Amygdala (tissue), 56 donors: ENCODE data around the gene MROH8.
"Not testable (repeated sequence)": the region's sequence is repeated elsewhere in the genome, so short reads cannot be mapped to it uniquely, and the experiment has no call there.

Experiments used
- DNase-seq, 56 donors: peaks; one replicate each; lab custom pipeline; 2025; lab: John Stamatoyannopoulos, UW

The MROH8 gene

GRCh38 chr20:37161830-37162549, 17.4 kb downstream of the MROH8 start:
- no peak for DNase-seq

DNA sequence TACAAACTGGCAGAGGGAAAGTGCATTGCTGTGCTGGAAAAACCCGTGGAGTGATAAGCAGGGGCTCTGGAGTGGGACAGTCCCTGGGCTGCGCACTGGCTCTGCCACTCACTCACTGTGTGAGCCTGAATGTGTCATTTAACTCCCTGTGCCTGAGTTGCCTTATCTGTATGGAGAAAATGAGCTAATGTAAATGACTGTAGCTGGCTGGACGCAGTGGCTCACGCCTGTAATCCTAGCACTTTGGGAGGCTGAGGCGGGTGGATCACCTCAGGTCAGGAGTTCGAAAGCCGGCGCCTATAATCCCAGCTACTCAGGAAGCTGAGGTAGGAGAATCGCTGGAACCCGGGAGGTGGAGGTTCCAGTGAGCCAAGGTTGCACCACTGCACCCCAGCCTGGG, 18.7 kb downstream of the MROH8 start:
- DNase-seq = no peak

DNA sequence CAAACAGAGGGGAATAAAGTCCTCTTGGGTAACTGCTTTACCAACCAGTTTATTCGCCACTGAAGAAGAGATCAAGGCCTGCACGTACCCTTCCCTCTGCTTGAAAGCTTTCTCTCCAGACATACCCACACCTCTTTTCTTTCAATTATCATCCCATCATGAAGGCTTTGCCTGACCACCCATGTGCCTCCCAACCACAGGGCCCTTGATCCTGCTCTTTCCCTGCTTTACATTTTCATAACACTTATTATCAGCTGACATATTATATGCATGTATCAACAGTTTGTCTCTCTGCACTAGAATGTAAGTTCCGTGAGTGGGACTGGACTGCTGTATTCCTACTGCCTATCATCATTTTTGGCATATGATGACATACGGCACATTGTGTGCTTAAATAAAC, 21.1 kb downstream of the MROH8 start:
- DNase-seq = no peak

DNA sequence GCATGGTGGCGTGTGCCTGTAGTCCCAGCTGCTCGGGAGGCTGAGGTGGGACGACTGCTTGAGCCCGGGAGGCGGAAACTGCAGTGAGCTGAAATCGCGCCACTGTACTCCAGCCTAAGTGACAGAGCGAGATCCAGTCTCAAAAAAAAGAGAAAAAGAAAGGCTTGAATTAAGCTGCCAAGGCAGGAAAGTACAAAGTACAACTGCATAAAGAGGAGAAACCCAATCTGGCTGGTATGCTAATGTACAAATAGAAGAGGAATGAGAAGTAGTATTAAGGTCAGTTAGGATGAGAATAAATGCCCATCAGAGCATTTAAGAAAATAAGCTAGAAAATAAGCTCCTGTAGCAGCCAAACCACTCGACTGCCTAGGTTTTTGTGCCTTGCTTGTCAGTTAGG, 23.4 kb downstream of the MROH8 start:
- DNase-seq = no peak

- DNase-seq = no peak
Observed at GRCh38 chr20:37154684-37155298, 24.6 kb downstream of the MROH8 start.

- no peak for DNase-seq
Observed at GRCh38 chr20:37152284-37152683, 27.1 kb downstream of the MROH8 start.

GRCh38 chr20:37151529-37151928, 27.8 kb downstream of the MROH8 start:
- no peak for DNase-seq

- DNase-seq = not testable (repeated sequence)
Observed at GRCh38 chr20:37150864-37151263, 28.5 kb downstream of the MROH8 start.

DNA sequence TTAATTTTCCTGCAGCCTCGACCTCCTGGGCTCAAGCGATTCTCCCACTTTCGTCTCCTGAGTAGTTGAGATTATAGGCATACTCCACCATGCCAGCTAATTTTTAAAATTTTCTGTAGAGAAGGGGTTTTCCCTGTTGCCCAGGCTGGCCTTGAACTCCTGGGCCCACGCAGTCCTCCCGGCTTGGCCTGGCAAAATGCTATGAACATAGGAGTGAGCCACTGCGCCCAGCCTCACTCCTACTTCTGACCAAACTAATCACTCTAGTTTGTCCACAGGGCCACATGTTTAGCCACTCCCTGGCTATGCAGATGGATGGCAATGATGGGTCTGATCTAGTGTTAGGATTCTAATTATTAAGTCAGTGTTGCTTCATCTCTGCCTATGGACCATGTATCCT, 32.1 kb downstream of the MROH8 start:
- DNase-seq = no peak

DNA sequence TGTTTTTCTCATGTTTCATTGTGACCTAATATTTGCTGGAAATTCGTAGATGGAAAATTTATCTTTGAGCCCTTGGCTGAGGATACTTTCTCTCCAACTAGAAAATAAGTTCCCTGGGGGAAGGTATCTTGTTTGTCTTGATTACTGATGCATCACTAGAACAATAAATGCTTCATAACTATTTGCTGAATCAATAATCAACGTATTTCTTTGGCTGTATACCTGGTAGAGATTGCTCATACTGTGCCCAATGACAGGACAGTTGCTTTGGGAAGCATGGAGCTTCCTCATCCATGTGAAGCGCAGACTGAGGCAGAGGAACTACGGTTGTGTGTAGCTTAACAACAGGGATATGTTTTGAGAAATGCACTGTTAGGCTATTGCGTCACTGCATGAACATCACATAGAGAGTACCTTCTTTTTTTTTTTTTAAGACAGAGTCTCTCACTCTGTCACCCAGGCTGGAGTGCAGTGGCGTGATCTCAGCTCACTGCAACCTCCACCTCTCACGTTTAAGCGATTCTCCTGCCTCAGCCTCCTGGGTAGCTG, 34.4 kb downstream of the MROH8 start:
- DNase-seq = no peak

- DNase-seq = no peak
Observed at GRCh38 chr20:37142708-37143107, 36.6 kb downstream of the MROH8 start.

- DNase-seq = no peak
Observed at GRCh38 chr20:37137547-37137946, 41.8 kb downstream of the MROH8 start.

- DNase-seq = no peak
Observed at GRCh38 chr20:37133952-37134351, 45.4 kb downstream of the MROH8 start.

- DNase-seq = no peak
Observed at GRCh38 chr20:37131486-37131885, 47.9 kb downstream of the MROH8 start.

GRCh38 chr20:37128803-37129202, 50.5 kb downstream of the MROH8 start:
- no peak for DNase-seq

- not testable (repeated sequence) for DNase-seq
Observed at GRCh38 chr20:37126290-37126689, 53.1 kb downstream of the MROH8 start.

GRCh38 chr20:37123441-37123840, 55.9 kb downstream of the MROH8 start:
- no peak for DNase-seq

DNA sequence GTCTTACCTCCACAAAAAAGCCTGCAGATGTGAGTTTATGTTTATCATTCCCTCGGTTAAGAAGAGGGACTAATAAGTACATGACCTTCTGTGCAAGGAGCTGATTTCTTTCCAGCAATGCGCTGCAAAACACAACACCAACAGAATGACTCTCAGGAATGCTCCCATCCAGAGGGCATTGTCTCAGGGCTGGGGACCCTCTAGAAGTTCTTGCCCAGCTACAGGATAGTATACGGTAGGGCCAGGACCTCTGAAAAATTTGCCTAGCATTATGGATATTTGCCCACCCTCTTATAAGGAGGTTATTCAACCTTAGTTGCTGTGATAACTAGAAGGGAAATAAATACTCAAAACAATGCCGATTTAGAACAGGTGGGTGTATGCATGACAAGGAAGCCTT, 58.9 kb downstream of the MROH8 start:
- DNase-seq = no peak

GRCh38 chr20:37119356-37120036, 59.9 kb downstream of the MROH8 start:
- DNase-seq = no peak

GRCh38 chr20:37114012-37114411, 65.3 kb downstream of the MROH8 start:
- no peak for DNase-seq

DNA sequence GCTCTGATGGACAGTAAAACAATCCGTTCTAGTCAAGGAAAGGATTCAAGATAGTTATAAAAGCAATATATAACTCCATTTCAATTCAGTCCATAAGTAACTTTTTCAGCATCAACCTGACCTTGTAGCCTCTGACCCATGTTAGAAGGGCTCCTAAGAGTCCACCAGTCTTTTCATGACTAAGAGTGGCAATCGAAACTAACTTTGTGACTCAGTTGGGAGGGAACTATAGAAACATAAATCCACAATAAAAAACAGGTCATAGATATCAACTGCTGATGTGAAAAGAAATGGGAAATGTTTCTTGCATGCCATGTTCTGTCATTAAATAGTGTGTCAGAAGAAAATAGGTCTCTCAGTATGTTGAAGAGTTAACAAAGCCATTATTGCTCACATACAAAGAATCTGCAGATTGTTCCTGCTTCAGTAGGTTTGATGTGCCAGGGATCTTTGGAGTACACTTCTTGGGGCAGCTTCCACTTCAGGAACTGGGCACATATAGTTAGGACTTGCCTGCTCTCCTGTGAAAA, 67.4 kb downstream of the MROH8 start:
- DNase-seq = no peak
